DOHH2 (cell line): ENCODE results near the gene PEX11B.

Experiments
- H3F3A ChIP-seq: fragments of 200-600 bp; sonication (generic), shearing (Covaris generic); 2 replicates; pipeline ENCODE4 v1.6.0; 2016; ENCODE audit warnings: antibody characterized with exemption, mild to moderate bottlenecking; ENCODE audit not compliant: control insufficient read depth, insufficient read depth
- H3K27ac ChIP-seq: fragments of 200-600 bp; sonication (generic); 2 replicates; pipeline ENCODE4 v1.5.1; 2014; ENCODE audit warnings: low read depth, mild to moderate bottlenecking, low read length, moderate library complexity
- H3K27me3 ChIP-seq: fragments of 200-600 bp; sonication (generic); 2 replicates; pipeline ENCODE4 v1.6.1; 2014; ENCODE audit warnings: mild to moderate bottlenecking, low read length, mixed read lengths; ENCODE audit not compliant: control insufficient read depth
- H3K36me3 ChIP-seq: fragments of 200-600 bp; sonication (generic); 2 replicates; pipeline ENCODE4 v1.6.1; 2014; ENCODE audit warnings: mild to moderate bottlenecking, low read length, moderate library complexity, mixed read lengths; ENCODE audit not compliant: control insufficient read depth
- H3K4me1 ChIP-seq: fragments of 200-600 bp; sonication (generic); 2 replicates; pipeline ENCODE4 v1.6.1; 2014; ENCODE audit warnings: mild to moderate bottlenecking, low read length, mixed read lengths; ENCODE audit not compliant: control insufficient read depth
- H3K4me2 ChIP-seq: fragments of 200-600 bp; sonication (generic); 2 replicates; pipeline ENCODE4 v1.6.0; 2014; ENCODE audit warnings: mild to moderate bottlenecking, low read length, moderate library complexity
- H3K4me3 ChIP-seq: fragments of 200-600 bp; sonication (generic); 2 replicates; pipeline ENCODE4 v1.5.1; 2014; ENCODE audit warnings: mild to moderate bottlenecking, low read length, mixed read lengths
- H3K79me2 ChIP-seq: fragments of 200-600 bp; sonication (generic); 2 replicates; pipeline ENCODE4 v1.6.1; 2014; ENCODE audit warnings: mild to moderate bottlenecking, low read length, mixed read lengths; ENCODE audit not compliant: control insufficient read depth
- H3K9me2 ChIP-seq: fragments of 200-600 bp; sonication (generic); replicated peaks from 2 replicates; pipeline ENCODE4 v1.6.1; 2014; ENCODE audit warnings: mild to moderate bottlenecking, low read length, mixed read lengths; ENCODE audit not compliant: control insufficient read depth
- H3K9me3 ChIP-seq: fragments of 200-600 bp; sonication (generic); 2 replicates; pipeline ENCODE4 v1.6.1; 2014; ENCODE audit warnings: antibody characterized with exemption, low read length, mixed read lengths; ENCODE audit not compliant: control insufficient read depth, insufficient read depth
- H4K20me1 ChIP-seq: fragments of 200-600 bp; sonication (generic); 2 replicates; pipeline ENCODE4 v1.6.0; 2014; ENCODE audit warnings: low read depth, mild to moderate bottlenecking, antibody characterized with exemption, low read length, moderate library complexity; ENCODE audit not compliant: control insufficient read depth, insufficient read depth
- CTCF ChIP-seq: fragments of 200-600 bp; sonication (generic); IDR thresholded peaks from one replicate; pipeline ENCODE4 v1.5.1; 2014; ENCODE audit warnings: antibody characterized with exemption, mild to moderate bottlenecking, low read depth, low read length; ENCODE audit not compliant: poor library complexity, severe bottlenecking
- EZH2phosphoT487 ChIP-seq: fragments of 200-600 bp; sonication (generic); IDR thresholded peaks from 2 replicates; pipeline ENCODE4 v1.6.1; 2017; ENCODE audit warnings: borderline replicate concordance, mild to moderate bottlenecking, antibody characterized with exemption, low read length, moderate library complexity, mixed read lengths

Gene PEX11B

GRCh38 chr1:145885738-145886287, 32.7 kb downstream of the PEX11B start, which contains the start of gene ANKRD35:
ANKRD35 (minus strand) TSS chr1:145885866; CDS start chr1:145885758, 108 bp downstream.
- no peak within 1 kb of the TSS for H3K27ac ChIP-seq
- peaks cover 30% of the 10 kb centered on the region for H3K27me3 ChIP-seq
- H3K4me2 ChIP-seq, result peak within 1 kb of the TSS; percentile 62
- TF ChIP-seq EZH2phosphoT487, result no peak
- TF ChIP-seq CTCF, result no peak
- no peaks in the 10 kb centered on the region for H3K79me2 ChIP-seq
- H3K9me3 ChIP-seq, result no peaks in the 10 kb centered on the region
- no peaks in the 10 kb centered on the region for H3K9me2 ChIP-seq
- H4K20me1 ChIP-seq, result no peaks in the 10 kb centered on the region
- H3K4me3 ChIP-seq, result peak within 1 kb of the TSS; percentile 77
- H3K4me1 ChIP-seq, result peaks cover 6% of the 10 kb centered on the region; the same call in 1 of the 2 replicates
- H3K36me3 ChIP-seq, result no peaks in the 10 kb centered on the region
- no peaks in the 10 kb centered on the region for H3F3A ChIP-seq

GRCh38 chr1:145884675-145885074, 33.8 kb downstream of the PEX11B start:
- Histone ChIP-seq H3K27ac (no peak overlapping the region), H3K36me3 (no peaks in the 10 kb centered on the region), H4K20me1 (no peaks in the 10 kb centered on the region), H3K9me2 (no peaks in the 10 kb centered on the region), H3K9me3 (no peaks in the 10 kb centered on the region), H3K4me1 (peaks cover 6% of the 10 kb centered on the region; the same call in 1 of the 2 replicates), H3K79me2 (no peaks in the 10 kb centered on the region), H3F3A (no peaks in the 10 kb centered on the region), H3K27me3 (peaks cover 34% of the 10 kb centered on the region), H3K4me3 (no peak overlapping the region), H3K4me2 (no peak overlapping the region)
- TF ChIP-seq CTCF (no peak), EZH2phosphoT487 (no peak)

- Histone ChIP-seq H3K27ac (no peak overlapping the region), H4K20me1 (no peaks in the 10 kb centered on the region), H3K4me2 (no peak overlapping the region), H3F3A (no peaks in the 10 kb centered on the region), H3K4me1 (no peaks in the 10 kb centered on the region), H3K9me2 (no peaks in the 10 kb centered on the region), H3K4me3 (no peak overlapping the region), H3K27me3 (peaks cover 48% of the 10 kb centered on the region), H3K36me3 (no peaks in the 10 kb centered on the region), H3K79me2 (no peaks in the 10 kb centered on the region), H3K9me3 (no peaks in the 10 kb centered on the region)
- no peak for TF ChIP-seq CTCF
- TF ChIP-seq EZH2phosphoT487, result no peak
Observed at GRCh38 chr1:145879775-145880174, 38.7 kb downstream of the PEX11B start.

GRCh38 chr1:145878724-145879123, 39.8 kb downstream of the PEX11B start:
- H3F3A ChIP-seq, result no peaks in the 10 kb centered on the region
- no peaks in the 10 kb centered on the region for H3K9me2 ChIP-seq
- H3K4me2 ChIP-seq, result no peak overlapping the region
- no peaks in the 10 kb centered on the region for H3K9me3 ChIP-seq
- H3K4me1 ChIP-seq, result no peaks in the 10 kb centered on the region
- no peak overlapping the region for H3K4me3 ChIP-seq
- no peak overlapping the region for H3K27ac ChIP-seq
- no peaks in the 10 kb centered on the region for H4K20me1 ChIP-seq
- H3K27me3 ChIP-seq, result peaks cover 44% of the 10 kb centered on the region
- TF ChIP-seq EZH2phosphoT487 (no peak), CTCF (no peak)
- H3K36me3 ChIP-seq, result no peaks in the 10 kb centered on the region
- no peaks in the 10 kb centered on the region for H3K79me2 ChIP-seq
